ENCODE measurements around the gene ATP2C1. TPM values are rescaled to one million over a fixed set of nuclear protein-coding genes. Genes with fewer than 3 reads are reported as not detected.

ATP2C1 gene
- total and polyA plus RNA-seq, 2 experiments from 2014 or later = 31.5 to 99.4 TPM

DNA sequence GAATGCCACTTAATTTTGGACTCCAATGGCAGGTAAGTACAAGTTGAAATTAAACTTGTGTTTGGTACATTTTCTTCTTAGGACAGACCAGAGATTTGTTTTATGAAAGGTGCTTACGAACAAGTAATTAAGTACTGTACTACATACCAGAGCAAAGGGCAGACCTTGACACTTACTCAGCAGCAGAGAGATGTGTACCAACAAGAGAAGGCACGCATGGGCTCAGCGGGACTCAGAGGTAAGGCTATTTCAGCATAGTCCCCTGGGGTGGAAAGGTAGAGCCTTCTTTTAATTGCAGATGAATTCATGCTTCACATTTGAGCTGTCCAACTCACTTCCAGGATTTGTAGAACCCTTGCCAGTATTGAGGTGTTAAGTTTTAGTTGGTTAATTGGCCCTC is 81.4 kb downstream of the ATP2C1 start:
- H2AFZ ChIP-seq = no peak overlapping the region
- DNase-seq (ENCODE audit: low spot score) = peak; percentile 28
- H4K20me1 ChIP-seq (ENCODE audit: insufficient read depth, poor library complexity, severe bottlenecking) = no peaks in the 10 kb centered on the region
- H3K9me3 ChIP-seq (ENCODE audit: low read depth) = no peaks in the 10 kb centered on the region
- no peak overlapping the region for H3K4me3 ChIP-seq
- no peaks in the 10 kb centered on the region for H3K9me2 ChIP-seq (replicated peaks; ENCODE audit: insufficient read depth)
- TF ChIP-seq, protein P1, sequence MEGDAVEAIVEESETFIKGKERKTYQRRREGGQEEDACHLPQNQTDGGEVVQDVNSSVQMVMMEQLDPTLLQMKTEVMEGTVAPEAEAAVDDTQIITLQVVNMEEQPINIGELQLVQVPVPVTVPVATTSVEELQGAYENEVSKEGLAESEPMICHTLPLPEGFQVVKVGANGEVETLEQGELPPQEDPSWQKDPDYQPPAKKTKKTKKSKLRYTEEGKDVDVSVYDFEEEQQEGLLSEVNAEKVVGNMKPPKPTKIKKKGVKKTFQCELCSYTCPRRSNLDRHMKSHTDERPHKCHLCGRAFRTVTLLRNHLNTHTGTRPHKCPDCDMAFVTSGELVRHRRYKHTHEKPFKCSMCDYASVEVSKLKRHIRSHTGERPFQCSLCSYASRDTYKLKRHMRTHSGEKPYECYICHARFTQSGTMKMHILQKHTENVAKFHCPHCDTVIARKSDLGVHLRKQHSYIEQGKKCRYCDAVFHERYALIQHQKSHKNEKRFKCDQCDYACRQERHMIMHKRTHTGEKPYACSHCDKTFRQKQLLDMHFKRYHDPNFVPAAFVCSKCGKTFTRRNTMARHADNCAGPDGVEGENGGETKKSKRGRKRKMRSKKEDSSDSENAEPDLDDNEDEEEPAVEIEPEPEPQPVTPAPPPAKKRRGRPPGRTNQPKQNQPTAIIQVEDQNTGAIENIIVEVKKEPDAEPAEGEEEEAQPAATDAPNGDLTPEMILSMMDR (IDR thresholded peaks at IDR 0.05; ENCODE audit: poor library complexity) = no peak
- TF ChIP-seq EZH2 (IDR thresholded peaks at IDR 0.05; ENCODE audit: borderline replicate concordance) (no peak), EZH2phosphoT487 (IDR thresholded peaks at IDR 0.05; ENCODE audit: low read depth, severe bottlenecking, unreplicated experiment) (no peak)
- H3K79me2 ChIP-seq = no peaks in the 10 kb centered on the region
- H3K4me2 ChIP-seq = no peak overlapping the region
- H3K27ac ChIP-seq = no peak overlapping the region
- H3K36me3 ChIP-seq (replicated peaks; ENCODE audit: insufficient read depth, low read depth) = no peaks in the 10 kb centered on the region
- no peaks in the 10 kb centered on the region for H3K27me3 ChIP-seq
- WGBS (ENCODE audit: low lambda C conversion rate, missing lambda C conversion rate) = 80% methylated on average over 3 of the region's 3 CpGs
- H3K4me1 ChIP-seq (ENCODE audit: insufficient read depth) = no peaks in the 10 kb centered on the region

DNA sequence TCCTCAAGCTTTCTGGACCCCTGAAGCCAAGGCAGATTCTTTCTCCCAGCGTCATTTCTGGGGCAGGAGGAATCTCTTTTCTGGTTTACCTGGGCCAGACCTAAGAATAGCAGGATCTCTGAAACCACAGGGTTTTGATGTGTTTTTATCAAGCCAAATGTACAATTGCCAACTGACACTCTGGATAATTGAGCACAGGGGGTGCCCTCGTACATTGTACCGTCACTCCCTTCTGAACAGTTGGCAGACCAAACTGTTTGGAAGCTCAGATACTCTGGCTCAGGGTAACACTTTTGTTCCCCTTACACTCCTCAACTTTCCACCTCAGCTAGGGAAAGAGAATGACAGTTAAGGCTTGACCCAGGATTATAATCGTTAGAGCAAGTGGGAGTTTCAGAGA is 82.8 kb downstream of the ATP2C1 start:
- no peaks in the 10 kb centered on the region for H3K27me3 ChIP-seq
- TF ChIP-seq, protein P1 (IDR thresholded peaks at IDR 0.05; ENCODE audit: poor library complexity) = no peak
- TF ChIP-seq EZH2phosphoT487 (IDR thresholded peaks at IDR 0.05; ENCODE audit: low read depth, severe bottlenecking, unreplicated experiment) (no peak), EZH2 (IDR thresholded peaks at IDR 0.05; ENCODE audit: borderline replicate concordance) (no peak)
- H3K36me3 ChIP-seq (replicated peaks; ENCODE audit: insufficient read depth, low read depth) = no peaks in the 10 kb centered on the region
- H3K4me1 ChIP-seq (ENCODE audit: insufficient read depth) = no peaks in the 10 kb centered on the region
- no peak overlapping the region for H3K4me3 ChIP-seq
- no peaks in the 10 kb centered on the region for H3K79me2 ChIP-seq
- no peak overlapping the region for H3K4me2 ChIP-seq
- H3K9me3 ChIP-seq (ENCODE audit: low read depth) = no peaks in the 10 kb centered on the region
- no peak overlapping the region for H2AFZ ChIP-seq
- H3K9me2 ChIP-seq (replicated peaks; ENCODE audit: insufficient read depth) = no peaks in the 10 kb centered on the region
- no peak for DNase-seq (ENCODE audit: low spot score)
- H4K20me1 ChIP-seq (ENCODE audit: insufficient read depth, poor library complexity, severe bottlenecking) = no peaks in the 10 kb centered on the region
- WGBS (ENCODE audit: low lambda C conversion rate, missing lambda C conversion rate) = 92% methylated on average over 4 of the region's 4 CpGs
- H3K27ac ChIP-seq = no peak overlapping the region

DNA sequence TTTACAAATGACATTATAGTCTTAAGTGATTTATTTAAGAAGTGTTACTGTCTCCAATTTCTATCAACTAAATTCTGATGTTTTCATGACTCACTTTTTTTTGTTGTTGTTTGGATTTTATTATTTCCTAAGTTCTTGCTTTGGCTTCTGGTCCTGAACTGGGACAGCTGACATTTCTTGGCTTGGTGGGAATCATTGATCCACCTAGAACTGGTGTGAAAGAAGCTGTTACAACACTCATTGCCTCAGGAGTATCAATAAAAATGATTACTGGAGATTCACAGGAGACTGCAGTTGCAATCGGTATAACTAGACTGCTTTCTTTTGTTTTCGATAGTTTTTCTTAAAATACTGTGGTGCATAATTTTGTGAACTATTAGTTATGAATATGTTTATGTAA is 85.2 kb downstream of the ATP2C1 start:
- no peaks in the 10 kb centered on the region for H3K79me2 ChIP-seq
- H4K20me1 ChIP-seq (ENCODE audit: insufficient read depth, poor library complexity, severe bottlenecking) = no peaks in the 10 kb centered on the region
- 93% methylated on average over 2 of the region's 2 CpGs for WGBS (ENCODE audit: low lambda C conversion rate, missing lambda C conversion rate)
- no peak overlapping the region for H3K4me3 ChIP-seq
- no peaks in the 10 kb centered on the region for H3K9me2 ChIP-seq (replicated peaks; ENCODE audit: insufficient read depth)
- H3K27ac ChIP-seq = no peak overlapping the region
- no peaks in the 10 kb centered on the region for H3K9me3 ChIP-seq (ENCODE audit: low read depth)
- no peak for DNase-seq (ENCODE audit: low spot score)
- H3K36me3 ChIP-seq (replicated peaks; ENCODE audit: insufficient read depth, low read depth) = no peaks in the 10 kb centered on the region
- TF ChIP-seq EZH2 (IDR thresholded peaks at IDR 0.05; ENCODE audit: borderline replicate concordance) (no peak), EZH2phosphoT487 (IDR thresholded peaks at IDR 0.05; ENCODE audit: low read depth, severe bottlenecking, unreplicated experiment) (no peak)
- TF ChIP-seq, protein P1 (IDR thresholded peaks at IDR 0.05; ENCODE audit: poor library complexity) = no peak
- H3K4me2 ChIP-seq = no peak overlapping the region
- H2AFZ ChIP-seq = no peak overlapping the region
- H3K4me1 ChIP-seq (ENCODE audit: insufficient read depth) = no peaks in the 10 kb centered on the region
- H3K27me3 ChIP-seq = no peaks in the 10 kb centered on the region

DNA sequence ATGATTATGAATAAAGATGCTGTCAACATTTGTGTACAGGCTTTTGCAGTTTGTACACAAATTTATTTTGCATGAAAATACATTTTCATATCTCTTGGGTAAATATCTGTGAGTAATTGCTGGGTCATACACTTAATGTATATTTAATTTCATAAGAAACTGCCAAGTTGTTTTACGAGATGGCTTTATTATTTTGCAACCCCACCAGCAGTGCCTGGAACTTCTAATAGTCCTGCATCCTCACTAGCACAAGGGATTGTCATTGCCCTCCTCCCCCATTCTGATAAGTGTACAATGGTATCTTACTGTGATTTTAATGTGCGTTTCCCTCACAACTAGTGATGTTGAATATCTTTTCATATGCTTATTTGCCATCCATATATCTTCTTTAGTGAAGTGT is 87.6 kb downstream of the ATP2C1 start:
- DNase-seq (ENCODE audit: low spot score) = no peak
- no peak overlapping the region for H3K4me3 ChIP-seq
- H3K27me3 ChIP-seq = no peaks in the 10 kb centered on the region
- H3K27ac ChIP-seq = no peak overlapping the region
- TF ChIP-seq EZH2 (IDR thresholded peaks at IDR 0.05; ENCODE audit: borderline replicate concordance) = no peak
- TF ChIP-seq, protein P1 (IDR thresholded peaks at IDR 0.05; ENCODE audit: poor library complexity) = no peak
- no peak for TF ChIP-seq EZH2phosphoT487 (IDR thresholded peaks at IDR 0.05; ENCODE audit: low read depth, severe bottlenecking, unreplicated experiment)
- H3K36me3 ChIP-seq (replicated peaks; ENCODE audit: insufficient read depth, low read depth) = no peaks in the 10 kb centered on the region
- 96% methylated on average over 2 of the region's 2 CpGs for WGBS (ENCODE audit: low lambda C conversion rate, missing lambda C conversion rate)
- no peaks in the 10 kb centered on the region for H3K4me1 ChIP-seq (ENCODE audit: insufficient read depth)
- no peaks in the 10 kb centered on the region for H3K9me2 ChIP-seq (replicated peaks; ENCODE audit: insufficient read depth)
- H3K4me2 ChIP-seq = no peak overlapping the region
- no peaks in the 10 kb centered on the region for H4K20me1 ChIP-seq (ENCODE audit: insufficient read depth, poor library complexity, severe bottlenecking)
- H3K79me2 ChIP-seq = no peaks in the 10 kb centered on the region
- H2AFZ ChIP-seq = no peak overlapping the region
- H3K9me3 ChIP-seq (ENCODE audit: low read depth) = no peaks in the 10 kb centered on the region

Measured in hepatocyte (in vitro differentiated cells).